Neural cell (in vitro differentiated cells): ENCODE results near the gene C17orf113. TPM values are rescaled to one million over a fixed set of nuclear protein-coding genes. Genes with fewer than 3 reads are reported as not detected.

ENCODE experiments used
- H2AFZ ChIP-seq: fragments of 200-600, 300-800 bp; sonication (generic), shearing (Covaris generic); 2 replicates; pipeline ENCODE4 v1.6.0; 2014; ENCODE audit warnings: low read depth, mild to moderate bottlenecking, antibody characterized with exemption, low read length, moderate library complexity
- H3F3A ChIP-seq: fragments of 200-600 bp; shearing (Covaris generic); 2 replicates; pipeline ENCODE4 v1.6.1; 2016; ENCODE audit warnings: mild to moderate bottlenecking, moderate library complexity, mixed read lengths, antibody characterized with exemption, low read length; ENCODE audit not compliant: insufficient read depth, poor library complexity, severe bottlenecking
- H3K27ac ChIP-seq: fragments of 200-600, 300-800 bp; sonication (generic), shearing (Covaris generic); 2 replicates; pipeline ENCODE4 v1.5.1; 2014; ENCODE audit warnings: mild to moderate bottlenecking, low read length, moderate library complexity
- H3K27me3 ChIP-seq: fragments of 300-800, 200-600 bp; sonication (generic), shearing (Covaris generic); 2 replicates; pipeline ENCODE4 v1.6.0; 2014; ENCODE audit warnings: mild to moderate bottlenecking, low read depth, low read length, moderate library complexity; ENCODE audit not compliant: insufficient read depth
- H3K36me3 ChIP-seq: fragments of 300-800, 200-600 bp; sonication (generic), shearing (Covaris generic); 2 replicates; pipeline ENCODE4 v1.5.1; 2014; ENCODE audit warnings: mild to moderate bottlenecking, antibody characterized with exemption, low read length, moderate library complexity; ENCODE audit not compliant: insufficient read depth
- H3K4me2 ChIP-seq: fragments of 300-800, 200-600 bp; sonication (generic), shearing (Covaris generic); 2 replicates; pipeline ENCODE4 v1.6.0; 2014; ENCODE audit warnings: mild to moderate bottlenecking, low read length
- H3K4me3 ChIP-seq: fragments of 300-800, 200-600 bp; sonication (generic), shearing (Covaris generic); 2 replicates; pipeline ENCODE4 v1.5.1; 2014; ENCODE audit warnings: mild to moderate bottlenecking, low read length, moderate library complexity
- H3K79me2 ChIP-seq: fragments of 200-600 bp; shearing (Covaris generic); replicated peaks from 2 replicates; pipeline ENCODE4 v1.6.0; 2014; ENCODE audit warnings: mild to moderate bottlenecking, low read length, moderate library complexity; ENCODE audit not compliant: insufficient read depth
- H3K9ac ChIP-seq: fragments of 300-800, 200-600 bp; sonication (generic), shearing (Covaris generic); 2 replicates; pipeline ENCODE4 v1.6.1; 2016; ENCODE audit warnings: mild to moderate bottlenecking, low read length, mixed read lengths
- H3K9me2 ChIP-seq: fragments of 200-600 bp; shearing (Covaris generic); 2 replicates; pipeline ENCODE4 v1.6.1; 2016; ENCODE audit warnings: mild to moderate bottlenecking, low read length, mixed read lengths; ENCODE audit not compliant: insufficient read depth
- H3K9me3 ChIP-seq: fragments of 200-600, 300-800 bp; sonication (generic), shearing (Covaris generic); 2 replicates; pipeline ENCODE4 v1.6.1; 2016; ENCODE audit warnings: mild to moderate bottlenecking, mixed run types, low read length, moderate library complexity, mixed read lengths
- H4K20me1 ChIP-seq: fragments of 200-600 bp; shearing (Covaris generic); 2 replicates; pipeline ENCODE4 v1.6.1; 2016; ENCODE audit warnings: mild to moderate bottlenecking, mixed run types; ENCODE audit not compliant: insufficient read depth
- EP300 ChIP-seq: fragments of 450-650 bp; conservative IDR thresholded peaks from 2 replicates; pipeline ENCODE4 v1.6.1; 2014; ENCODE audit warnings: antibody characterized with exemption, mild to moderate bottlenecking, moderate library complexity; ENCODE audit not compliant: poor library complexity, severe bottlenecking
- EZH2 ChIP-seq: fragments of 200-600, 300-800 bp; shearing (Covaris generic), sonication (generic); IDR thresholded peaks from 2 replicates; pipeline ENCODE4 v1.6.1; 2014; ENCODE audit warnings: antibody characterized with exemption, low read length, borderline replicate concordance, mild to moderate bottlenecking; ENCODE audit not compliant: insufficient read depth, poor library complexity, severe bottlenecking
- MXI1 ChIP-seq: fragments of 450-650 bp; conservative IDR thresholded peaks from 2 replicates; pipeline ENCODE4 v1.6.1; 2014; ENCODE audit warnings: antibody characterized with exemption, mild to moderate bottlenecking; ENCODE audit not compliant: poor library complexity, severe bottlenecking
- POLR2AphosphoS5 ChIP-seq: IDR thresholded peaks from 2 replicates; pipeline ENCODE4 v1.6.1; 2012
- RAD21 ChIP-seq: fragments of 450-650 bp; conservative IDR thresholded peaks from 2 replicates; pipeline ENCODE4 v1.6.1; 2014; ENCODE audit warnings: antibody characterized with exemption, mild to moderate bottlenecking, moderate library complexity
- SMC3 ChIP-seq: fragments of 450-650 bp; conservative IDR thresholded peaks from 2 replicates; pipeline ENCODE4 v1.6.1; 2014; ENCODE audit warnings: antibody characterized with exemption, mild to moderate bottlenecking, moderate library complexity; ENCODE audit not compliant: poor library complexity
- polyA plus RNA-seq: library from polyadenylated mRNA; depleted of rRNA; stranded (reverse); fragments of >200 nt; gene quantifications from 2 replicates; pipeline ENCODE4 v1.2.3, GENCODE V29; 2014
- TF ChIP-seq, protein P1 (sequence below): IDR thresholded peaks from 2 replicates; pipeline ENCODE4 v1.6.1; 2012; ENCODE audit warnings: borderline replicate concordance
- TF ChIP-seq, protein P2 (sequence below): fragments of 450-650 bp; IDR thresholded peaks from 2 replicates; pipeline ENCODE4 v1.5.1; 2014; ENCODE audit warnings: antibody characterized with exemption, mild to moderate bottlenecking, moderate library complexity; ENCODE audit not compliant: poor library complexity, severe bottlenecking

C17orf113 gene
- polyA plus RNA-seq, 1 donor from 2014 or later: 5.2 TPM

DNA sequence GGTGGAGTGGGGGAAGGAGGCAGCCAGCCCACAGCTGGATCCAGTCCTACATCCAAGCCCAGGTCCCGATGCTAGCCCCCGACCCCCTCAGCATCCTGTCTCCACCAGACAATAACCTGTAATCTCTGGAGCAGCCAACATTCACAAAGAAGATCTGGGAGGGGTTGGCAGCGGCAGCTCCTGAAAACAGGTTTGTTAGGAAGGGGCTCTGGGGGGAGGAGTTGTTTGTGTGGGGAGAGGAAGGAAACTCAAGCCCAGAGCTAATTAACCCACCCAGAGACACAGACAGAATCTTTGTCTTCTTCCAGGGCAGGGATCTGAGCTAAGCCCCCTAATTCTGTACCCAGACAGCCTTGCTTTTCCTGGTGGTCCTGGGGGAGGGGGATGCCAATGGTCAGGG is 4.6 kb upstream of the C17orf113 start:
- H3K27me3 ChIP-seq: peaks cover 7% of the 10 kb centered on the region
- no peak overlapping the region for H3K27ac ChIP-seq
- H3K9ac ChIP-seq: no peak overlapping the region
- H4K20me1 ChIP-seq: no peaks in the 10 kb centered on the region
- no peaks in the 10 kb centered on the region for H3K79me2 ChIP-seq
- no peak overlapping the region for H3K4me3 ChIP-seq
- TF ChIP-seq SMC3: no peak
- TF ChIP-seq, protein P1, sequence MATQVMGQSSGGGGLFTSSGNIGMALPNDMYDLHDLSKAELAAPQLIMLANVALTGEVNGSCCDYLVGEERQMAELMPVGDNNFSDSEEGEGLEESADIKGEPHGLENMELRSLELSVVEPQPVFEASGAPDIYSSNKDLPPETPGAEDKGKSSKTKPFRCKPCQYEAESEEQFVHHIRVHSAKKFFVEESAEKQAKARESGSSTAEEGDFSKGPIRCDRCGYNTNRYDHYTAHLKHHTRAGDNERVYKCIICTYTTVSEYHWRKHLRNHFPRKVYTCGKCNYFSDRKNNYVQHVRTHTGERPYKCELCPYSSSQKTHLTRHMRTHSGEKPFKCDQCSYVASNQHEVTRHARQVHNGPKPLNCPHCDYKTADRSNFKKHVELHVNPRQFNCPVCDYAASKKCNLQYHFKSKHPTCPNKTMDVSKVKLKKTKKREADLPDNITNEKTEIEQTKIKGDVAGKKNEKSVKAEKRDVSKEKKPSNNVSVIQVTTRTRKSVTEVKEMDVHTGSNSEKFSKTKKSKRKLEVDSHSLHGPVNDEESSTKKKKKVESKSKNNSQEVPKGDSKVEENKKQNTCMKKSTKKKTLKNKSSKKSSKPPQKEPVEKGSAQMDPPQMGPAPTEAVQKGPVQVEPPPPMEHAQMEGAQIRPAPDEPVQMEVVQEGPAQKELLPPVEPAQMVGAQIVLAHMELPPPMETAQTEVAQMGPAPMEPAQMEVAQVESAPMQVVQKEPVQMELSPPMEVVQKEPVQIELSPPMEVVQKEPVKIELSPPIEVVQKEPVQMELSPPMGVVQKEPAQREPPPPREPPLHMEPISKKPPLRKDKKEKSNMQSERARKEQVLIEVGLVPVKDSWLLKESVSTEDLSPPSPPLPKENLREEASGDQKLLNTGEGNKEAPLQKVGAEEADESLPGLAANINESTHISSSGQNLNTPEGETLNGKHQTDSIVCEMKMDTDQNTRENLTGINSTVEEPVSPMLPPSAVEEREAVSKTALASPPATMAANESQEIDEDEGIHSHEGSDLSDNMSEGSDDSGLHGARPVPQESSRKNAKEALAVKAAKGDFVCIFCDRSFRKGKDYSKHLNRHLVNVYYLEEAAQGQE: no peak
- TF ChIP-seq EP300: no peak
- TF ChIP-seq EZH2: no peak
- TF ChIP-seq, protein P2, sequence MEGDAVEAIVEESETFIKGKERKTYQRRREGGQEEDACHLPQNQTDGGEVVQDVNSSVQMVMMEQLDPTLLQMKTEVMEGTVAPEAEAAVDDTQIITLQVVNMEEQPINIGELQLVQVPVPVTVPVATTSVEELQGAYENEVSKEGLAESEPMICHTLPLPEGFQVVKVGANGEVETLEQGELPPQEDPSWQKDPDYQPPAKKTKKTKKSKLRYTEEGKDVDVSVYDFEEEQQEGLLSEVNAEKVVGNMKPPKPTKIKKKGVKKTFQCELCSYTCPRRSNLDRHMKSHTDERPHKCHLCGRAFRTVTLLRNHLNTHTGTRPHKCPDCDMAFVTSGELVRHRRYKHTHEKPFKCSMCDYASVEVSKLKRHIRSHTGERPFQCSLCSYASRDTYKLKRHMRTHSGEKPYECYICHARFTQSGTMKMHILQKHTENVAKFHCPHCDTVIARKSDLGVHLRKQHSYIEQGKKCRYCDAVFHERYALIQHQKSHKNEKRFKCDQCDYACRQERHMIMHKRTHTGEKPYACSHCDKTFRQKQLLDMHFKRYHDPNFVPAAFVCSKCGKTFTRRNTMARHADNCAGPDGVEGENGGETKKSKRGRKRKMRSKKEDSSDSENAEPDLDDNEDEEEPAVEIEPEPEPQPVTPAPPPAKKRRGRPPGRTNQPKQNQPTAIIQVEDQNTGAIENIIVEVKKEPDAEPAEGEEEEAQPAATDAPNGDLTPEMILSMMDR: no peak
- TF ChIP-seq RAD21: no peak
- TF ChIP-seq MXI1: no peak
- no peak overlapping the region for H2AFZ ChIP-seq
- no peaks in the 10 kb centered on the region for H3K9me2 ChIP-seq
- no peaks in the 10 kb centered on the region for H3K9me3 ChIP-seq
- H3K4me2 ChIP-seq: no peak overlapping the region
- H3F3A ChIP-seq: no peaks in the 10 kb centered on the region
- no peaks in the 10 kb centered on the region for H3K36me3 ChIP-seq

DNA sequence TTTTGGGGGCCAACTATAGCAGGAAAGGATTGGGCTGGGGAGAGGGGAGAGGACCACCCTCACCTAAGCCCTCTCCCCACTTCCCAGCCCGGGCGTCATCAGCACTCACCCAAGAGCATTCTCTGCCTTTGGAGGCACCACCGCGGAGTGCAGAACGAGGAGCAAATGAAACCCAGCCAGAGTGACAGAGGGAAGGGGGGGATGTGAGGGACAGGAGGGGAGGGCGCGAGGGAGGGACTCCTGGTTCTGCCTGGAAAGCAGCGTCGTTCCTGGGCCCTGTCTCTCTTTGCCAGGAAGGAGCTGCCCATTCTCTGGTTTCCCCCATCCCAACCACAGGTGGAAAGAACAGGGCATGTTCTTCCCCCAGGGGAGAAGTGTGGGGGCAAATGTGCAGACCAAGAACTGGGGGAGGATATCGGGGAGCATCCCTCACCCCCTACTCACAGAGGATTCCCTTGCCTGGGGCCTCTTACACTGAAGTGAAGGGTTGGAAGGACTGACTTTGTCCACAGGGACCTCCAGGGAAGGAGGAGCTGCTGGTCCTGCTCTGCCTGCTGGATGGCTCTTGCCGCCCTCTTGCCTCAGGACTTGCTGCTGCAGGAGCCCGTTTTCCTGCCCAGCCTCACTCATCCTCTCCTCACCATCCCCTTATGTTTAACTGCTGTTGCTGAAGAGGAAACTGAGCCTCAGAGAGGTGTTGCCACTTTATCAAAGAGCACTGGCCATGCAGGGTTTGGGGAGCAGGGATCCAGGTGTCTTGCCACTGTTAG is 3.5 kb upstream of the C17orf113 start:
- no peaks in the 10 kb centered on the region for H3F3A ChIP-seq
- no peak overlapping the region for H3K4me3 ChIP-seq
- H3K4me2 ChIP-seq: no peak overlapping the region
- H4K20me1 ChIP-seq: no peaks in the 10 kb centered on the region
- no peaks in the 10 kb centered on the region for H3K79me2 ChIP-seq
- H3K9ac ChIP-seq: no peak overlapping the region
- no peaks in the 10 kb centered on the region for H3K36me3 ChIP-seq
- no peaks in the 10 kb centered on the region for H3K9me2 ChIP-seq
- H3K27me3 ChIP-seq: peaks cover 7% of the 10 kb centered on the region
- H3K9me3 ChIP-seq: no peaks in the 10 kb centered on the region
- H3K27ac ChIP-seq: no peak overlapping the region
- TF ChIP-seq, protein P2: no peak
- TF ChIP-seq, protein P1: no peak
- no peak for TF ChIP-seq RAD21
- no peak for TF ChIP-seq POLR2AphosphoS5
- H2AFZ ChIP-seq: no peak overlapping the region
